Stimulated activated CD4-positive, alpha-beta T cell treated with anti-CD3 and anti-CD28 coated beads, Interleukin-4, amount 100 ng/mL, for 24 hours (primary cell): ENCODE data around the gene DHODH.
"Not testable (repeated sequence)": the region's sequence is repeated elsewhere in the genome, so short reads cannot be mapped to it uniquely, and the experiment has no call there.

ENCODE experiments used
- DNase-seq: peaks from one replicate; pipeline ENCODE4 v3.0.0-alpha.2; 2020

Gene DHODH

DNA sequence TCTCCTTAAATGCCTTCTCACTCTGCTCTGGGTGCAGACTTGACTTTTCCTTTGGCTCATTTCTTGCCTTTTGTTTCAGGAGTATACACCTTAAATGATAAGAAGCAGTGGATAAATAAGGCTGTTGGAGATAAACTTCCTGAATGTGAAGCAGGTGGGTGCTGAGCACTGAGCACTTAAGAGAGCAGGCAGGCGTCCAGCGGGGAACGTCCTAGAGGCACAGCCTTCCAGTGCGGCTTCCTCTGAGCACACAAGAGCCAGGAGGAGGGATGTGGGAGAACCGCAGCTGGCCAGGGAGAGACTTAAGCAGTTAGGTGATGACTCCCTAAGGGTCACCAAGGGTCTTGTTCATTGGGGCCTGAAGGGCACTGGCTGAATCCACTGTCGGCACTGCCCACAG is 48.8 kb downstream of the DHODH start:
- DNase-seq, result not testable (repeated sequence)

DNA sequence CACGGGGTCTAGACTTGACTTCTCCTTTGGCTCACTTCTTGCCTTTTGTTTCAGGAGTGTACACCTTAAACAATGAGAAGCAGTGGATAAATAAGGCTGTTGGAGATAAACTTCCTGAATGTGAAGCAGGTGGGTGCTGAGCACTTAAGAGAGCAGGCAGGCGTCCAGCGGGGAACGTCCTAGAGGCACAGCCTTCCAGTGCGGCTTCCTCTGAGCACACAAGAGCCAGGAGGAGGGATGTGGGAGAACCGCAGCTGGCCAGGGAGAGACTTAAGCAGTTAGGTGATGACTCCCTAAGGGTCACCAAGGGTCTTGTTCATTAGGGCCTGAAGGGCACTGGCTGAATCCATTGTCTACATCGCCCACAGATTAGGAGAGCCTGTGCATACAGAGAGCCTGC is 50.5 kb downstream of the DHODH start:
- not testable (repeated sequence) for DNase-seq

GRCh38 chr16:72060405-72060804 is 51.9 kb downstream of the DHODH start:
- DNase-seq, result no peak

- no peak for DNase-seq
Measured at GRCh38 chr16:72061564-72061963, 53.0 kb downstream of the DHODH start.

GRCh38 chr16:72064361-72064894 is 55.9 kb downstream of the DHODH start:
- no peak for DNase-seq

DNA sequence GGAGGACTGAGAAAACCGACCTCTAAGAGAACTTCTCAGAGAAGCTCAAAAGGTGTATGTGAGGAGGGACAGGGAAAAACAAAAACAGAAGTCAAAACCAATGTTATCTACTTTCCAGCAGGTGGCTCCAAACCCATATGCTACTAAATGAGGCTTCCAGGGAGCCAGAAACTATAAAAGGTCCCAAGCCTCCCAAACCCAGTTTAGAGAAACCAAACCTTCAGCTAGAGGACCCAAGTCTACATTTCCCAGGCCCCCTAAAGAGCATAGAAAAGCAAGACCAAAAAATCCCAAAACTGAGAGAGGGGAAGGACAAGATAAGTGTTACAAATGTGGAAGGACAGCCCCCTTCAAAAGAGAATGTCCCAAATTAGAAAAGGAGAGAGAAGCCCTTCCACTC is 58.2 kb downstream of the DHODH start:
- no peak for DNase-seq

DNA sequence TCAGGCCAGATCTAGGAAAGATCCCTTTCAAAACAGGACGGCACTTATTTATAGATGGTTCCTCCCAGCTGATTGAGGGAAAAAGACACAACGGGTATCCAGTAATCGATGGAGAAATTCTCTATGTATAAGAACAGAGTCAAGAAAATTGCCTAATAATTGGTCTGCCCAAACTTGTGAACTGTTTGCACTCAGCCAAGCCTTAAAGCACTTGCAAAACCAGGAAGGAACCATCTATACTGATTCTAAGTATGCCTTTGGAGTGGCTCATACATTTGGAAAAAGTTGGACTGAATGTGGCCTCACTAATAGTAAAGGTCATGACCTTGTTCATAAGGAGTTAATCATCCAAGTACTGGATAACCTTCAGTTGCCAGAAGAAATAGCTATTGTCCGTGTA is 60.4 kb downstream of the DHODH start:
- DNase-seq, result no peak

GRCh38 chr16:72072514-72073342 is 64.2 kb downstream of the DHODH start:
- DNase-seq, result no peak

- DNase-seq, result no peak
Measured at GRCh38 chr16:72073560-72074230, 65.2 kb downstream of the DHODH start.

GRCh38 chr16:72075067-72075466 is 66.5 kb downstream of the DHODH start:
- DNase-seq, result not testable (repeated sequence)
